SIG-M5 treated with dmso at 0.1 percent for 504 hours (cell line): Measurements from ENCODE around the gene THSD1.
A peak's percentile ranks its signal among the peaks of the same experiment; 100 is the strongest.

Source experiments
- DNase-seq: peaks from one replicate; lab custom pipeline; 2025; ENCODE audit not compliant: unreplicated experiment; lab: John Stamatoyannopoulos, UW

The THSD1 gene

DNA sequence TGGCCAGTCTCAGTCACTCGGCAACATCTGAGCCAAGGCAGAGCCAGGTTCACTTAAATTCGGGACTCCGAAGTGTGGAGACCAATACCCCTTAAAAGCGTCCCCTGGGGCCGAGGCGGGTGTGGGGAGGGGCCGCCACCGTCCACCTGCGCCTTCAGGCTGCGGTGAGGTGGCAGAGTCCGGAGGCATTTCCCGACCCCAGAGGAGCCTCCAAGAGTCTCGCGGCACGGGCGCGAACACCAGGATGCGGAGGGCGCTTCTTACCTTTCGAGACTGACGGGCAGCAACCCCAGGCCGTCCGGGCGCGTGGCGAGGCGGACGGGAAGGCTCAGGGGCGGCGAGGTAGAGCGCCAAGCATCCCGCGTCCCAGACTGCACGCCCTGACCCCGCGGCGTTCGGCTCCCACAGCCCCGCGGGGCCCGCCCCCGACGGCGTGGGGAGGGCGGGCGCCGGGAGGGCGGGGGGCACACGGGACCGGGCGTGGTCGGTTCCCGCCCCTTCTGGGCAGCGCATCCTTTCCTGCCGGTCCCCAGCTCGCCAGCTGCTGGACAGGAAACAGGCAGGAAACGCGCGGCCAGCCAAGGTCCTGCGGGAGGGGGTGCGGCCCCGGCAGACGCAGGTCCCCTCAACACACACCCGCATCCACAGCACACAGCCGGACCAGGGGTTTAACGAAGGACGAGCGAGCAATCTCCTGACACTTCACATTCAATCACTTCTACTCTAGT, at the start of gene THSD1:
Gene THSD1, minus strand, starts transcription at position 406 of the 728 bp plus-strand sequence. CDS start 3,572 bp downstream, outside the sequence.
- no peak for DNase-seq

DNA sequence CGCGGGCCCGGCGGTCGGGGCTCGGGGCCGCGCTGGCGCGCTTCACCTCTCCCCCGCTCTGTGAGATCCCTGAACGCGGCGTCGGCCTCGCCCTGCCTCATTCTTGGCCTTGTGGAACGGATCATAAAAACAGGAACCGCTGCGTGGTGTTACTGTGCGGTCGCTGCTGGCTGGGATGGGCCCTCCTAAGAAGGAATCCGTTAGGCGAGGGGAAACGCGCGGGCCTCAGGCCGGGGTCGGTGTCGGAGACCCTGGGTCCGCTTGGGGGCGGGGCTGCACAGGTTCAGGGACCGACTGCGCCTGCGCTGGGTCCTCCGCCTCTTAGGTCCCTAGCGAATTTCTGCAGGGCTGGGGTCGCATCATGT, 49.7 kb upstream of the THSD1 start:
- peak; percentile 80 for DNase-seq

DNA sequence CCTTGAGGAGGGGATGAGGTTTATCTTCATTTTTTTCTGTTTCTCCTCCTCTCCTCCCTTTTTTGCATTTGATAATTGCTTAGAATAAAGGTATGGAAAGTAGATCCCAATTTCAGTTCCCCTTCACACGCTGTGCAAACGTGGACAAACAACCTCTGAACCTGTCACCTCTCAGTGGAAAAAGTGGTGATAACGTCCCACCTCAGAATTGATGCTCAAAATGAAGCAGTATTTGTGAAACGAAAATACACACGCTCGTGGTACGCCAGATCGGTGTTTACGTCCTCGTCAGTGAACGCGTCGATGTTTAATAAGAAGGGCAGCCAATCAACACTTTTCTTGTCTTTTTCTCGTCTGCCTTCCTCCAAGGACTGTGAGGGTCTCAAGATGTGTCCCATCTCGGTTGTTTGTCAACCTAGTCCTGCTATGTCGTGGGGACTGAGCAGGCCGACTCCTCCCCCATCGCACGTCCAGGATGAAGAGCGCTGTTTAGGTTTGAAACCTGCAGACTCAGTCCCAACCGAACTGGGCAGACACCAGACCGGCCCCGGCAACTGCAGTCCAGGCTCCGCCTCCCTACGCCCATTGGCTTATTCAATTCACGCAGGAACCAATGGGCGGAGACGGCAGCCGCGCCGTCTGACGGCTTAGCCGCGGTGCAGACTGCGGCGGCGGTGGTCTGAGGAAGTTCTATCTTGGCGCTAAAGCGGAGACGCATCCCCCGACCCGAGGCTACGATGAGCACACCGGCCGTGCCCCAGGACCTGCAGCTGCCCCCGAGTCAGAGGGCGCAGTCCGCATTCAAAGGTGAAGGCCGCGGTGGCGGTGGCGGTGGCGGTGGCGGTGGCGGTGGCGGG, 49.1 kb upstream of the THSD1 start, which contains the start of gene CKAP2:
Gene CKAP2, plus strand, starts transcription at position 659 of the 857 bp plus-strand sequence. Its CDS starts 79 bp downstream, at position 738.
- peak; percentile 97 for DNase-seq

DNA sequence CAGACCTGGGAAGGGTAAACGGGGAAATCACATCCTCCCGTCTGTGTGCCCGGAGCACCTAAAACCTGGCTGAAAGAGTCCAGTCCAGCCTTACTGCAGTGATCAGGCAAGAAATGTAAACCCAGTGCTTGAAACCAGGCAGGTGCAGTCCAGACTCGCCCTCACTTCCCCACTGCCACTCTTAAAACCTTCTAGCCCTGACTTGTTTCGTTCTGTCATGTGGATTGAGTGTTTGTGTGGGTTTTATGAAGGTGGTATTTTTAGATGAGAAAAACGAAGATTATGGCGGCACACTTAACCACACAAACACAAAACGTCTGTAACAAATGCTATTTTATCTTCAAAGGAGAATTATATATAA, 48.5 kb upstream of the THSD1 start:
- peak; percentile 39 for DNase-seq

DNA sequence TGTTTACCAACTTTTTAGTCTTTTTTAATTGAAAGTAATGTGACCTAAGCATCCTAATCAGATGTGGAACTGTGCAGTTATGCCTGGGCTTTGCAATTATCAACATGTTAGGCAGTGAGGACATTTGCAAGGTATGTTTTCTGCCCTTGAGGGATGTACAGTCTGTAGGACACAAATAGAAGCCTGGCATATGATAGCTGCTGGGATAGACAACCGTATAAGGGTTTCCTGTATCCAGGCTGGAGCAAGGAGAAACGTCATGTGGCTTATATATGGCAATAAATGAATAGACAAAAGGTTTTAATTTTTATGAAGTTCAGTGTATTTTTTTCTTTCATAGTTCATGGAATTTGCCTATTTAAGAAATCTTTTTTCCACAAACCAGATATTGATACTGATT, 46.5 kb upstream of the THSD1 start:
- DNase-seq, result no peak

GRCh38 chr13:52451135-52451804, 45.3 kb upstream of the THSD1 start:
- no peak for DNase-seq

DNA sequence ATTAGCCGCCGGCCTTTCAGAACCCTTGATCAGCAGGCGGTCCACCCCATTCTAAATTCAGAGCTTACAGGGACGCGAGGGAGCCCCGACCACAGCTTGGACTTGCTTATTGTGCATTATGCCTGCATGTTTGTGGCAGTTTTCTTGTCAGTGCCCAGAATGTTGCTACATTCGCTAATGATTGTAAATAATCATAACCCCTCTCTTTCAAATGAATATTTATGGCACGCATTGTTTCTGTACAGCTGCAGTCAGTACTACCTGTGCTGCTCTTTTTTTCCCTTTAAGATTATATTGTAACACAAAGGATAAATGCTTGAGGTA, 44.8 kb upstream of the THSD1 start:
- no peak for DNase-seq

DNA sequence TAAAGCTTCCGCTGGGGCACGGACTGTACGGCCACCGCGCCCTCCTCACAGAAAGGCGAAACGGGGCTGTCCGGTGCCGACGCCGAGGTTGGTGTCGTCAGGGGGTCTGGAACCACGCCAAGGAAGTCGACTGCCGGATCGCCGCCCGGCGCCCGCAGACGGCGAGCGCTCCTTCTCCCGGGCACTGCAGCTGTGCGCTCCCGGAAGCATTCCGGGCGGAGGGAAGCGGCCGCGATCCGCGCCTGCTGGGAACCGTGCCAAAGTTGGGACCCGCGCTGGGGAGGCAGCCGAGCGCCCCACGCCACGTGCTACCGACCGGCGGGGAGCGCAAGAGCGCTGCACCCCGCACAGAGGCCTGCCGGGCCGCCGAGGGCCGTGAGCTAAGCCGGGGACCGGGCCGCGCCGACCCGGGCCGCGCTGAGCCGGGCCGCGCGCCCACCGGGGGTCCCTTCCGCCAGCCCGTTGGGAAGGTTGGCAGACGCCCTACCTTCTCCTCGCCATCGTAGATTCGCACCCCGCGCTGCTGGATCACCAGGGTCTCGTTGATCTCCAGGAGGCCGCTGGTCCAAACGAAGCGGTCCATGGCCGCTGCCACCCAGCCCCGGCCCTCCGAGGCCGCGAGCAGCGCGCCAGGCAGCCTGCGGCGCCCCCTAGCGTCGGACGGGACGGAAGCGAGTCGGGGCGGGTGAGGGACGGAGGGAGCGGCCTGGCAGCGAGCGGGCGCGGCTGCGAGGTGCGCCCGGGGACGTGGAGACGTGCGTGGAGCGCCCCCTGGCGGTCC, 44.2 kb upstream of the THSD1 start, which contains the start of gene VPS36:
Gene VPS36, minus strand, starts transcription at position 623 of the 781 bp plus-strand sequence. Its CDS starts 40 bp downstream, at position 583.
- peak; percentile 88 for DNase-seq

- peak; percentile 48 for DNase-seq
These were observed 43.5 kb upstream of the THSD1 start for GRCh38 chr13:52449331-52450011.

- no peak for DNase-seq
These were observed 42.0 kb upstream of the THSD1 start for GRCh38 chr13:52447815-52448552.

GRCh38 chr13:52447354-52447753, 41.4 kb upstream of the THSD1 start:
- DNase-seq, result no peak

- DNase-seq, result peak; percentile 46
These were observed 40.3 kb upstream of the THSD1 start for GRCh38 chr13:52446265-52446664.

DNA sequence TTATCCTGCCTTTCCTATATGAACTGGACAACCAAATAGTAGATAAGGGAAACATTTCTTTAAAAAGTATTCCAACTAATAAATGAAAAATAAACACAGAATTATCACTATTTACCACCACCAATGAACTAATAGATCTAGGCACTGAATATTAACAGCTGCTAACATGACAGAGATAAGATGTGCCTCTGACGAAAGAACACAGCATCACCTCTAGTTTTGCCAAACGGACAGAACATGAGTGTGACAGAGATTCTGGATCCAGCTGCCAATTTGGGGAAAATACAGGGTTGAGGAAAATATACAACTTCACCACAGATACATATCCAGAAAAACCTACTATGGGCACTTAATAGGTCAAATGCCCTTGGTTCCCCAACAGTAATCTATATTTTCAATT, 26.5 kb upstream of the THSD1 start:
- no peak for DNase-seq

DNA sequence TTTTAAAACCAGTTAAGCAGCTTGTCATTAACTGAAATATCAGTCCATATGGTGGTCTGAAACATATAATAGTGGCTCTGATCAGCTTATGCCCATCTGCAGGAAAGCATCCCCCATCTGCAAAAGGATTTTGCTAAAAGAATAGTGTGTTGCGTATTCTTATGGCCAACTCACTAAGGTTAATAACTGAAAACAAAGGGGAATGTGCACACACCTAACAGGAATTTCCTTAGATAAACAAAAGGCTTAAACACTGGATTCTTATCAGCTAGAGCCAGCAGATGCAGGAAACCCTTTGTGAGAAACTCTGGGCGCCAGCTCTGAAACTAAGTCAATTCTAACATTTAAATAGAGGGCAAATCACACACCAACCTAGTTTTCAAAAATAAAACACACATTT, 22.3 kb upstream of the THSD1 start:
- DNase-seq, result no peak

- no peak for DNase-seq
These were observed 15.2 kb upstream of the THSD1 start for GRCh38 chr13:52421216-52421615.

DNA sequence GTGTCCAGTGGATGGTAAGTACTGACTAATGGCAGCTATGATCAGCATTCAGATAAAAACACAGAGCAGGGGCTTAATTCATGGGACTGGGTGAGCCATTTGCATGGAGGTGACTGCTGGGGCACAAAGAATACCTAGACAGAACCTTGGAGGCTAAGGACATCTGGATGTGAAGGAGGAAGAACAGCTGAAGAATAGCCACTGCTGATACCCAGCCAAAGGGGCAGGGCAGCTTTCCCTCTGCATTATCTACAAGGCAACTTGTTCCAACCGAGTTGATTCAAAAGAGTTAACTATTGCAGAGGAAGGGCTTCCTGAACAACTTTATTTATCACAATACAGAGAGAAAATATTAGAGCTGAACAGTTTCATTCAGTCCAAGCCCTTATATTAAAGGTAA, 13.1 kb upstream of the THSD1 start:
- no peak for DNase-seq

- DNase-seq, result no peak
These were observed 9.0 kb upstream of the THSD1 start for GRCh38 chr13:52414963-52415362.

DNA sequence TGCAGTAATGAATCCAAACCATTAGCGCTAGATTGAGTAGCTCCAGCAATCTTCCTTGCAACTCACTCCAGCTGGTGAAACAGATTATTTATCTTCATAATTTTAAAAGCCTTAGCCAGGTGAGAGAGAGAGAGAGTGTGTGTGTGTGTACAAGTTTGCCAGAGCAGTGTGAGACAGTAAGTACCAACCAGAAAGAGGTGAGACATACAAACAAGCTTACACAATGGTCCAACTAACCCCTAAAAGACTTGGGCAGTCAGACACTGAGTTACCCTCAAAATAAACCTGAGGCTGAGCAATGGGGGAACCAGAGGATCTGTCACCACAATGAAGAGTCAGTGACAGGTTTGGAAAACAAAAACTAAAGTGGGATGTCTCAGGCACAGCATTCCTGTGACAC, 8.1 kb upstream of the THSD1 start:
- no peak for DNase-seq

DNA sequence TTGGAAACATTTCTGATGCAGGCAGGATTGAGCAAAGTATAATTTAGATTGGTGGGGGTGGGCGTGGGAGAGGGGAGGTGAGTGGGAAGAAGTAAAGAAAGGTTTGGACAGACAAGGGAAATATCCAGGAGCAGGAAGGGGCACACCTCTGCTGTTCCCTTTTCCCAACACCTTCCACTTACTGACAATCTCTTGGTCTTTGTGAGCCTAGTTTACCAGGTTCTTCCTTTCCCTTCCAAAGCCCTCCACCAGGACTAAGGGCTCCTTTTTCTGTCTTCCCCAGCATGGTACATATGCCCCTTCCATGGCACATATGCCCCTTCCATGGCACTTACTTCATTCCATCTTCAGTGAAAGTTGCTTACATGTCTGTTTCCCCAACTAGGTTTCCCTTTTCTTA, 6.2 kb upstream of the THSD1 start:
- DNase-seq, result no peak

DNA sequence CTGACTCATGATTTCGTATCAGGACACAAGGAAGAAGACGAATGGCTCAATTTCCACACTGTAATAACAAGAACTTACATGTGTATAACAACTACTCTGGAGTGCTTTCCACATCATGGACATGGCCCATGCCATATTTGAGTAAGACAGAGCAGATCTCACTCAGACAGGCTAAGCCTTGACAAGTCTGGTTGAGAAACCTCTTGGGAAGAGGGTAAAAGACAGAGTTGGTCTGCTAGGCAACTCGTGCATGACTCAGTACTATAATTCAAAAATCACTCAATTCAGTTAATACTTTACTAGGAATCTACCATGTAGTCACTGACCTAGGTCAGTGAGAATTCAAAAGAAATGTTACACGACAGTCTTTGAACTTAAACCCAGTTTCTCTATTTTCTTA, 5.7 kb upstream of the THSD1 start:
- no peak for DNase-seq
